WERI-Rb-1 (cell line): ENCODE results near the gene ADGRL3.

ENCODE experiments used
- DNase-seq: peaks from one replicate; pipeline ENCODE4 v3.0.0-alpha.2; 2020
- H3K27ac ChIP-seq: fragments of 250-450 bp; sonication (Bioruptor Pico); 2 replicates; pipeline ENCODE4 v1.5.1; 2020; ENCODE audit warnings: mild to moderate bottlenecking, moderate library complexity
- H3K27me3 ChIP-seq: fragments of 250-450 bp; sonication (Bioruptor Pico); 2 replicates; pipeline ENCODE4 v1.5.1; 2021; ENCODE audit warnings: mild to moderate bottlenecking, low read depth, moderate library complexity; ENCODE audit not compliant: insufficient read depth, severe bottlenecking
- H3K36me3 ChIP-seq: fragments of 250-450 bp; sonication (Bioruptor Pico); 2 replicates; pipeline ENCODE4 v1.5.1; 2020; ENCODE audit warnings: mild to moderate bottlenecking, moderate library complexity
- H3K4me3 ChIP-seq: 2 replicates; pipeline ENCODE4 v1.5.1; 2011; ENCODE audit warnings: low read depth, mild to moderate bottlenecking, control low read depth, low read length
- H3K9me3 ChIP-seq: fragments of 250-450 bp; sonication (Bioruptor Pico); 2 replicates; pipeline ENCODE4 v1.5.1; 2021; ENCODE audit warnings: mild to moderate bottlenecking, moderate library complexity; ENCODE audit not compliant: severe bottlenecking
- CTCF ChIP-seq: IDR thresholded peaks from 2 replicates; pipeline ENCODE4 v1.5.1; 2011; ENCODE audit warnings: low read depth, mild to moderate bottlenecking, control low read depth, inconsistent platforms, low read length

ADGRL3 gene

GRCh38 chr4:61805227-61805626, 605.1 kb downstream of the ADGRL3 start:
- no peak overlapping the region for H3K27ac ChIP-seq
- no peak for TF ChIP-seq CTCF
- DNase-seq: no peak
- H3K4me3 ChIP-seq: no peak overlapping the region
- no peaks in the 10 kb centered on the region for H3K27me3 ChIP-seq
- H3K9me3 ChIP-seq: no peaks in the 10 kb centered on the region
- no peaks in the 10 kb centered on the region for H3K36me3 ChIP-seq

GRCh38 chr4:61805979-61806378, 605.9 kb downstream of the ADGRL3 start:
- H3K27ac ChIP-seq: no peak overlapping the region
- no peaks in the 10 kb centered on the region for H3K9me3 ChIP-seq
- TF ChIP-seq CTCF: no peak
- H3K4me3 ChIP-seq: no peak overlapping the region
- no peak for DNase-seq
- H3K36me3 ChIP-seq: no peaks in the 10 kb centered on the region
- no peaks in the 10 kb centered on the region for H3K27me3 ChIP-seq

- Histone ChIP-seq H3K27me3 (no peaks in the 10 kb centered on the region), H3K9me3 (no peaks in the 10 kb centered on the region), H3K4me3 (no peak overlapping the region), H3K36me3 (no peaks in the 10 kb centered on the region), H3K27ac (no peak overlapping the region)
- no peak for DNase-seq
- TF ChIP-seq CTCF: no peak
Observed at GRCh38 chr4:61812171-61812570, 612.0 kb downstream of the ADGRL3 start.

GRCh38 chr4:61817071-61817470, 616.9 kb downstream of the ADGRL3 start:
- Histone ChIP-seq H3K9me3 (no peaks in the 10 kb centered on the region), H3K4me3 (no peak overlapping the region), H3K27me3 (no peaks in the 10 kb centered on the region), H3K27ac (no peak overlapping the region), H3K36me3 (no peaks in the 10 kb centered on the region)
- no peak for TF ChIP-seq CTCF
- no peak for DNase-seq

- Histone ChIP-seq H3K4me3 (no peak overlapping the region), H3K27me3 (no peaks in the 10 kb centered on the region), H3K27ac (no peak overlapping the region), H3K9me3 (no peaks in the 10 kb centered on the region), H3K36me3 (no peaks in the 10 kb centered on the region)
- no peak for TF ChIP-seq CTCF
- DNase-seq: no peak
Observed at GRCh38 chr4:61820136-61820535, 620.0 kb downstream of the ADGRL3 start.

- TF ChIP-seq CTCF: no peak
- Histone ChIP-seq H3K9me3 (no peaks in the 10 kb centered on the region), H3K27ac (no peak overlapping the region), H3K27me3 (no peaks in the 10 kb centered on the region), H3K4me3 (no peak overlapping the region), H3K36me3 (no peaks in the 10 kb centered on the region)
- DNase-seq: no peak
Observed at GRCh38 chr4:61824454-61824853, 624.3 kb downstream of the ADGRL3 start.
